ENCODE results near the gene MYL11.

MYL11 gene

GRCh38 chr16:30418350-30419181, 44.0 kb downstream of the MYL11 start:
- peak overlapping the region; percentile 84 for H3K4me3 ChIP-seq (ENCODE audit: low read length)

GRCh38 chr16:30421010-30421409, 46.4 kb downstream of the MYL11 start:
- peaks cover 17% of the 10 kb centered on the region for H3K36me3 ChIP-seq (ENCODE audit: insufficient read depth, low read length)
- H3K27me3 ChIP-seq (ENCODE audit: control insufficient read depth, insufficient read depth, low read length), result no peaks in the 10 kb centered on the region
- peaks cover 8% of the 10 kb centered on the region for H3K4me1 ChIP-seq (ENCODE audit: control insufficient read depth, insufficient read depth, low read length)
- H3K4me3 ChIP-seq (ENCODE audit: low read length), result no peak overlapping the region
- H3K9ac ChIP-seq (ENCODE audit: low read depth, low read length), result no peak overlapping the region
- no peaks in the 10 kb centered on the region for H3K9me3 ChIP-seq (replicated peaks; ENCODE audit: low read length)
- H3K4me2 ChIP-seq (ENCODE audit: low read length), result no peak overlapping the region

More at GRCh38 chr16:30418350-30419181, 44.0 kb downstream of the MYL11 start:
- H3K27me3 ChIP-seq (ENCODE audit: control insufficient read depth, insufficient read depth, low read length), result no peaks in the 10 kb centered on the region
- H3K4me2 ChIP-seq (ENCODE audit: low read length), result peak overlapping the region; percentile 99
- H3K4me1 ChIP-seq (ENCODE audit: control insufficient read depth, insufficient read depth, low read length), result peaks cover 8% of the 10 kb centered on the region
- peak overlapping the region; percentile 69 for H3K9ac ChIP-seq (ENCODE audit: low read depth, low read length)
- no peaks in the 10 kb centered on the region for H3K9me3 ChIP-seq (replicated peaks; ENCODE audit: low read length)
- H3K36me3 ChIP-seq (ENCODE audit: insufficient read depth, low read length), result peaks cover 18% of the 10 kb centered on the region

Small RNAs within 50 kb of the gene (small RNA-seq; reads per million reads assigned to genes)
- gene RF00406, result 8.9 reads per million, percentile 90 among the genes with 10 or more reads in this experiment
